ENCODE data around the gene C1orf115.
A peak's percentile ranks its signal among the peaks of the same experiment; 100 is the strongest.

C1orf115 gene

GRCh38 chr1:220741349-220741748 is 51.2 kb downstream of the C1orf115 start:
- H3K4me3 ChIP-seq (ENCODE audit: low read length) = no peak overlapping the region
- no peak for DNase-seq (ENCODE audit: low read depth)
- no peak for TF ChIP-seq CTCF (conservative IDR thresholded peaks at IDR 0.05; ENCODE audit: low read depth, low read length)

- TF ChIP-seq CTCF (conservative IDR thresholded peaks at IDR 0.05; ENCODE audit: low read depth, low read length) = no peak
- H3K4me3 ChIP-seq (ENCODE audit: low read length) = no peak overlapping the region
- no peak for DNase-seq (ENCODE audit: low read depth)
Observed at GRCh38 chr1:220741825-220742224, 51.7 kb downstream of the C1orf115 start.

GRCh38 chr1:220742520-220742919 is 52.4 kb downstream of the C1orf115 start:
- TF ChIP-seq CTCF (conservative IDR thresholded peaks at IDR 0.05; ENCODE audit: low read depth, low read length) = no peak
- H3K4me3 ChIP-seq (ENCODE audit: low read length) = no peak overlapping the region
- no peak for DNase-seq (ENCODE audit: low read depth)

GRCh38 chr1:220746851-220747250 is 56.7 kb downstream of the C1orf115 start:
- TF ChIP-seq CTCF (conservative IDR thresholded peaks at IDR 0.05; ENCODE audit: low read depth, low read length) = no peak
- DNase-seq (ENCODE audit: low read depth) = no peak
- H3K4me3 ChIP-seq (ENCODE audit: low read length) = no peak overlapping the region

- TF ChIP-seq CTCF (conservative IDR thresholded peaks at IDR 0.05; ENCODE audit: low read depth, low read length) = no peak
- H3K4me3 ChIP-seq (ENCODE audit: low read length) = peak overlapping the region; percentile 79
- DNase-seq (ENCODE audit: low read depth) = no peak
Observed at GRCh38 chr1:220747437-220748088, 57.4 kb downstream of the C1orf115 start.

- DNase-seq (ENCODE audit: low read depth) = no peak
- TF ChIP-seq CTCF (conservative IDR thresholded peaks at IDR 0.05; ENCODE audit: low read depth, low read length) = no peak
Observed at GRCh38 chr1:220748089-220748934, 58.1 kb downstream of the C1orf115 start, which contains the start of gene MTARC2. MTARC2 (plus strand) TSS chr1:220748322; CDS start chr1:220748532, 210 bp downstream.

More at GRCh38 chr1:220748089-220748934, 58.1 kb downstream of the C1orf115 start, which contains the start of gene MTARC2:
- H3K4me3 ChIP-seq (ENCODE audit: low read length) = peak within 1 kb of the TSS; percentile 79
